SU-DHL-6 (cell line): ENCODE measurements around the gene UBE2O.

Experiments used
- H2AFZ ChIP-seq: fragments of 200-600 bp; sonication (generic); 2 replicates; pipeline ENCODE4 v1.6.1; 2014; ENCODE audit warnings: low read depth, mild to moderate bottlenecking, moderate library complexity, mixed read lengths, antibody characterized with exemption, low read length; ENCODE audit not compliant: severe bottlenecking
- H3F3A ChIP-seq: fragments of 200-600 bp; shearing (Covaris generic); 2 replicates; pipeline ENCODE4 v1.6.0; 2016; ENCODE audit warnings: antibody characterized with exemption, mild to moderate bottlenecking; ENCODE audit not compliant: insufficient read depth
- H3K27ac ChIP-seq: fragments of 200-600 bp; sonication (generic); 2 replicates; pipeline ENCODE4 v1.5.1; 2016; ENCODE audit warnings: low read depth, mild to moderate bottlenecking, low read length, moderate library complexity, mixed read lengths
- H3K27me3 ChIP-seq: fragments of 200-600 bp; sonication (generic), shearing (Covaris generic); 2 replicates; pipeline ENCODE4 v1.6.0; 2014; ENCODE audit warnings: mild to moderate bottlenecking, low read length
- H3K36me3 ChIP-seq: fragments of 200-600 bp; sonication (generic); 2 replicates; pipeline ENCODE4 v1.6.1; 2014; ENCODE audit warnings: mild to moderate bottlenecking, low read length, mixed read lengths
- H3K4me2 ChIP-seq: fragments of 300-600, 200-600 bp; shearing (Covaris generic), sonication (generic); 2 replicates; pipeline ENCODE4 v1.6.0; 2014; ENCODE audit warnings: low read length, low read depth, mild to moderate bottlenecking; ENCODE audit not compliant: poor library complexity, severe bottlenecking
- H3K4me3 ChIP-seq: fragments of 200-600 bp; sonication (generic); 2 replicates; pipeline ENCODE4 v1.5.1; 2014; ENCODE audit warnings: antibody characterized with exemption, low read length, mild to moderate bottlenecking, mixed read lengths; ENCODE audit not compliant: insufficient read depth, poor library complexity, severe bottlenecking
- H3K79me2 ChIP-seq: fragments of 200-600 bp; sonication (generic); 2 replicates; pipeline ENCODE4 v1.6.1; 2014; ENCODE audit warnings: mild to moderate bottlenecking, low read length, moderate library complexity; ENCODE audit not compliant: insufficient read depth
- H3K9ac ChIP-seq: fragments of 200-600 bp; sonication (generic); 2 replicates; pipeline ENCODE4 v1.7.0; 2014; ENCODE audit warnings: mild to moderate bottlenecking, low read length
- H3K9me2 ChIP-seq: fragments of 200-600 bp; sonication (generic); replicated peaks from 2 replicates; pipeline ENCODE4 v1.6.1; 2014; ENCODE audit warnings: low read length; ENCODE audit not compliant: insufficient read depth
- H3K9me3 ChIP-seq: fragments of 200-600 bp; sonication (generic); 2 replicates; pipeline ENCODE4 v1.6.1; 2014; ENCODE audit warnings: low read length, mixed read lengths; ENCODE audit not compliant: insufficient read depth
- H4K20me1 ChIP-seq: fragments of 200-600 bp; sonication (generic); 2 replicates; pipeline ENCODE4 v1.6.1; 2014; ENCODE audit warnings: low read depth, mild to moderate bottlenecking, antibody characterized with exemption, low read length, moderate library complexity, mixed read lengths
- CTCF ChIP-seq: fragments of 200-600 bp; sonication (generic); IDR thresholded peaks from one replicate; pipeline ENCODE4 v1.5.1; 2017; ENCODE audit warnings: antibody characterized with exemption, mild to moderate bottlenecking, low read length, moderate library complexity; ENCODE audit not compliant: insufficient read depth, poor library complexity, severe bottlenecking
- EZH2phosphoT487 ChIP-seq: fragments of 200-600 bp; sonication (generic), shearing (Covaris generic); conservative IDR thresholded peaks from 2 replicates; pipeline ENCODE4 v1.6.1; 2018; ENCODE audit warnings: mild to moderate bottlenecking, antibody characterized with exemption, low read length, moderate library complexity, mixed read lengths

The UBE2O gene

GRCh38 chr17:76384222-76384986 lies 68.5 kb downstream of the UBE2O start, which contains the start of gene SPHK1:
SPHK1 (plus strand) TSS chr17:76384609; CDS start chr17:76385645, 1,036 bp downstream.
- Histone ChIP-seq H2AFZ (peak within 1 kb of the TSS; percentile 54), H4K20me1 (no peaks in the 10 kb centered on the region), H3K36me3 (no peaks in the 10 kb centered on the region), H3K9me2 (no peaks in the 10 kb centered on the region), H3K79me2 (no peaks in the 10 kb centered on the region), H3F3A (no peaks in the 10 kb centered on the region), H3K9ac (peak within 1 kb of the TSS; percentile 72), H3K9me3 (no peaks in the 10 kb centered on the region), H3K4me2 (peak within 1 kb of the TSS; percentile 67), H3K27ac (peak within 1 kb of the TSS; percentile 45), H3K27me3 (no peaks in the 10 kb centered on the region), H3K4me3 (peak within 1 kb of the TSS; percentile 56)
- no peak for TF ChIP-seq EZH2phosphoT487
- no peak for TF ChIP-seq CTCF

- no peaks in the 10 kb centered on the region for H3K79me2 ChIP-seq
- no peaks in the 10 kb centered on the region for H3F3A ChIP-seq
- peak overlapping the region; percentile 72 for H3K9ac ChIP-seq
- H3K36me3 ChIP-seq = no peaks in the 10 kb centered on the region
- H3K27ac ChIP-seq = peak overlapping the region; percentile 45
- H4K20me1 ChIP-seq = no peaks in the 10 kb centered on the region
- peak overlapping the region; percentile 54 for H2AFZ ChIP-seq
- peak overlapping the region; percentile 56 for H3K4me3 ChIP-seq
- TF ChIP-seq CTCF = no peak
- no peak for TF ChIP-seq EZH2phosphoT487
- peak overlapping the region; percentile 67 for H3K4me2 ChIP-seq
- H3K9me2 ChIP-seq = no peaks in the 10 kb centered on the region
- no peaks in the 10 kb centered on the region for H3K27me3 ChIP-seq
- no peaks in the 10 kb centered on the region for H3K9me3 ChIP-seq
These were observed 69.3 kb downstream of the UBE2O start for GRCh38 chr17:76383546-76384221.

GRCh38 chr17:76382803-76383545 lies 70.0 kb downstream of the UBE2O start:
- Histone ChIP-seq H3K9ac (peak overlapping the region; percentile 72), H3K36me3 (no peaks in the 10 kb centered on the region), H3K79me2 (no peaks in the 10 kb centered on the region), H4K20me1 (no peaks in the 10 kb centered on the region), H3K9me3 (no peaks in the 10 kb centered on the region), H3K4me3 (peak overlapping the region; percentile 56), H3F3A (no peaks in the 10 kb centered on the region), H2AFZ (peak overlapping the region; percentile 54), H3K27ac (no peak overlapping the region), H3K4me2 (peak overlapping the region; percentile 67), H3K27me3 (no peaks in the 10 kb centered on the region), H3K9me2 (no peaks in the 10 kb centered on the region)
- no peak for TF ChIP-seq EZH2phosphoT487
- no peak for TF ChIP-seq CTCF
